Measurements from ENCODE around the gene ZC3H12C.

DNA sequence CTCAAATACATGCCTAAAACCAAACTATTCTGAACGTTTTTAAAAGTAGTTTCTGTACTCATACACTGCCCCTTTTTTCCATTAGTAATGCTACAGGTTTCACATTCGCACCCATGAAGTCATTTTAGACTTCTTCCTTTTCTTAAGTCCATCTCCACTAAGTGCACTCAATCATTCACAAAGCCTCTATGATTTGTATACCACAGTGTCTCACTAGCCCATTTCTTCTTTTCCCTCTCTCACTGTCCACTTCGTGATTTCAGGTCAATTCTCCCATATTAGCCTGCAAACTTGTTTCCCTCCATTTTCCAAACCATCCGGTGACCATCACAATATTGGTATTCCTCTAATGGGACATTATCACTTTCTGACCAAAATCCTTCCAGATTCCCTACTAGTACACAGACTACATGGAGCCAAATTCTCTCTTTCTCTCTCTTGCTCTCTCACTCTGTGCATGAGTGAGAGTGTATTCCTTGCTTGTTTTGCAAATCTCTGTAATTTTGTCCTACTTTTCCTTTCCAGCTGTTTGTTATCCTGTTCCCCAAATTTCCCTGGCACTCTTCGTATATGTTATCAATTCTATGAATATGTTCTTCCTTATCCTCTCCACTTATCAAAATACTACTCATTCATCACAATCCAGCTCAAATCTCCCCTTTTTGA, 3.4 kb upstream of the ZC3H12C start:
- TF ChIP-seq, protein P1, sequence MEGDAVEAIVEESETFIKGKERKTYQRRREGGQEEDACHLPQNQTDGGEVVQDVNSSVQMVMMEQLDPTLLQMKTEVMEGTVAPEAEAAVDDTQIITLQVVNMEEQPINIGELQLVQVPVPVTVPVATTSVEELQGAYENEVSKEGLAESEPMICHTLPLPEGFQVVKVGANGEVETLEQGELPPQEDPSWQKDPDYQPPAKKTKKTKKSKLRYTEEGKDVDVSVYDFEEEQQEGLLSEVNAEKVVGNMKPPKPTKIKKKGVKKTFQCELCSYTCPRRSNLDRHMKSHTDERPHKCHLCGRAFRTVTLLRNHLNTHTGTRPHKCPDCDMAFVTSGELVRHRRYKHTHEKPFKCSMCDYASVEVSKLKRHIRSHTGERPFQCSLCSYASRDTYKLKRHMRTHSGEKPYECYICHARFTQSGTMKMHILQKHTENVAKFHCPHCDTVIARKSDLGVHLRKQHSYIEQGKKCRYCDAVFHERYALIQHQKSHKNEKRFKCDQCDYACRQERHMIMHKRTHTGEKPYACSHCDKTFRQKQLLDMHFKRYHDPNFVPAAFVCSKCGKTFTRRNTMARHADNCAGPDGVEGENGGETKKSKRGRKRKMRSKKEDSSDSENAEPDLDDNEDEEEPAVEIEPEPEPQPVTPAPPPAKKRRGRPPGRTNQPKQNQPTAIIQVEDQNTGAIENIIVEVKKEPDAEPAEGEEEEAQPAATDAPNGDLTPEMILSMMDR (IDR thresholded peaks at IDR 0.05; ENCODE audit: low read length): no peak
- no peak for TF ChIP-seq EZH2 (IDR thresholded peaks at IDR 0.05; ENCODE audit: borderline replicate concordance, low read length)

All from OCI-LY1 (cell line).